Skeletal muscle satellite cell (primary cell): ENCODE results near the gene SREBF2.
A peak's percentile ranks its signal among the peaks of the same experiment; 100 is the strongest.

Experiments
- H3K27me3 ChIP-seq: 2 replicates; pipeline ENCODE4 v1.7.0; 2013; ENCODE audit warnings: low read length; ENCODE audit not compliant: control insufficient read depth, insufficient read depth
- H3K36me3 ChIP-seq: 2 replicates; pipeline ENCODE4 v1.7.0; 2013; ENCODE audit warnings: mild to moderate bottlenecking, control low read depth, low read length; ENCODE audit not compliant: insufficient read depth
- H3K4me1 ChIP-seq: 2 replicates; pipeline ENCODE4 v1.7.0; 2013; ENCODE audit warnings: low read length; ENCODE audit not compliant: control insufficient read depth, insufficient read depth
- H3K4me2 ChIP-seq: 2 replicates; pipeline ENCODE4 v1.7.0; 2013; ENCODE audit warnings: mild to moderate bottlenecking, low read length
- H3K4me3 ChIP-seq: 2 replicates; pipeline ENCODE4 v1.7.0; 2013; ENCODE audit warnings: low read length
- H3K9ac ChIP-seq: 2 replicates; pipeline ENCODE4 v1.7.0; 2013; ENCODE audit warnings: mild to moderate bottlenecking, low read depth, low read length, moderate library complexity
- H3K9me3 ChIP-seq: replicated peaks from 2 replicates; pipeline ENCODE4 v1.7.0; 2013; ENCODE audit warnings: mild to moderate bottlenecking, control low read depth, low read length

The SREBF2 gene

GRCh38 chr22:41922940-41923594, 90.2 kb downstream of the SREBF2 start:
- no peaks in the 10 kb centered on the region for H3K36me3 ChIP-seq
- H3K9me3 ChIP-seq: no peaks in the 10 kb centered on the region
- H3K4me3 ChIP-seq: no peak overlapping the region
- H3K9ac ChIP-seq: no peak overlapping the region
- peaks cover 14% of the 10 kb centered on the region for H3K27me3 ChIP-seq
- peaks cover 15% of the 10 kb centered on the region for H3K4me1 ChIP-seq
- no peak overlapping the region for H3K4me2 ChIP-seq

- Histone ChIP-seq H3K4me1 (peaks cover 12% of the 10 kb centered on the region), H3K9me3 (no peaks in the 10 kb centered on the region), H3K4me3 (no peak overlapping the region), H3K27me3 (peaks cover 14% of the 10 kb centered on the region), H3K36me3 (no peaks in the 10 kb centered on the region), H3K4me2 (no peak overlapping the region), H3K9ac (no peak overlapping the region)
Observed at GRCh38 chr22:41923595-41924276, 90.8 kb downstream of the SREBF2 start.

DNA sequence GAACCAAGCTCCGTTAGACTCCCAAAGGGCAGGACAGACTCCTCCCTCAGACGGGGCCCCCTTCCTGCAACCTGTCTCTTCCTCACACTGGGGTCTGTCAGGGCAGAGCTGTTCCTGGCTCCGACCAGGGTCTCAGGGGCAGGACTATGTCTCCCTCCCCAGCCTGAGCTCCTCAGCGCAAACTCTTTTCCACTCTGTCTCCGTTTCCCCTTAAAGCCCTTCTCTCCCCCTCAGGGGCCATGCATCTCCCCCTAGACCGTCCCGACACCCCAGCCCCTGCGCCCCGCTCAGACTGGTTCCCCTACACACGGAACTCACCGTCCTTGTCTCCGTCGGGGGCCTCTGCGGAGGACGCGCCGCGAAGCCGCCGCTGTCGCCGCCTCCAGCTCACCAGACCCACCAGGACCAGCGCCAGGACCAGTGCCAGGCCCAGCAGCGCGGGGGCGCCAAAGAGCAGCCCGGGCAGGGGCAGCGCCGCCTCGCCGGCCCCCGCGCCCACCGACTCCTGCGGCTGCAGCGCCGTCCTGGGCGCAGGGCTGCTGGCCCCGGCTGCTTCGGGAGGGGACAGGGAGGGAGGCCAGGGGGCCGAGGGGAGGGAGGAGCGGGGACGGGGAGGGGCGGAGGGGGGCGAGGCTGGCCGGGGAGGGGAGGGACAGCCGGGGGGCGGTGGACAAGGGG, 93.0 kb downstream of the SREBF2 start:
- peak overlapping the region; percentile 80 for H3K4me2 ChIP-seq
- peaks cover 14% of the 10 kb centered on the region for H3K27me3 ChIP-seq
- H3K4me1 ChIP-seq: peaks cover 4% of the 10 kb centered on the region
- H3K36me3 ChIP-seq: no peaks in the 10 kb centered on the region
- no peaks in the 10 kb centered on the region for H3K9me3 ChIP-seq
- no peak overlapping the region for H3K9ac ChIP-seq
- H3K4me3 ChIP-seq: peak overlapping the region; percentile 39

GRCh38 chr22:41927813-41928212, 94.9 kb downstream of the SREBF2 start:
- Histone ChIP-seq H3K27me3 (peaks cover 14% of the 10 kb centered on the region), H3K4me3 (no peak overlapping the region), H3K36me3 (no peaks in the 10 kb centered on the region), H3K9me3 (no peaks in the 10 kb centered on the region), H3K4me1 (peaks cover 4% of the 10 kb centered on the region), H3K9ac (no peak overlapping the region), H3K4me2 (no peak overlapping the region)

- H3K9ac ChIP-seq: no peak overlapping the region
- H3K4me2 ChIP-seq: no peak overlapping the region
- peaks cover 4% of the 10 kb centered on the region for H3K4me1 ChIP-seq
- peaks cover 14% of the 10 kb centered on the region for H3K27me3 ChIP-seq
- no peak overlapping the region for H3K4me3 ChIP-seq
- no peaks in the 10 kb centered on the region for H3K9me3 ChIP-seq
- H3K36me3 ChIP-seq: no peaks in the 10 kb centered on the region
Observed at GRCh38 chr22:41928593-41929417, 95.9 kb downstream of the SREBF2 start.

DNA sequence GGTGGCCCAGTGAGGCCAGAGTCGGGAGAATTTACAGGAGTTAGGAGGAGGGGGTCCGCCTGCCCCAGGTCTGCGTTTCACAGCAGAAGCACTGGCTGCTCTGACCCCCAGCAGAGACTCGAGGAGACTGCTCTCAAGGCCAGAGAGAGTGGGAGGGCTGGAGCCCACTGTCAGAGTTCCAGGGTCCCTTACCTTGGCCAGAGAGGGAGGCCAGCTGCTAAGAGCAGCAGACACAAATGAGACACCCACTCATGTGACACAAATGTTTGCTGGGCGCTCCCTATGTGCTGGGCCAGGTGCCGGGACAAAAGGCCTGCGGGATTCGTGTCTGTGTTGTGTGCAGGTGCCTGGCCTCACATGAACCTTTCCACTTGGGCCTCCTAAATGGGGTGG, 96.5 kb downstream of the SREBF2 start:
- H3K4me1 ChIP-seq: peaks cover 4% of the 10 kb centered on the region

DNA sequence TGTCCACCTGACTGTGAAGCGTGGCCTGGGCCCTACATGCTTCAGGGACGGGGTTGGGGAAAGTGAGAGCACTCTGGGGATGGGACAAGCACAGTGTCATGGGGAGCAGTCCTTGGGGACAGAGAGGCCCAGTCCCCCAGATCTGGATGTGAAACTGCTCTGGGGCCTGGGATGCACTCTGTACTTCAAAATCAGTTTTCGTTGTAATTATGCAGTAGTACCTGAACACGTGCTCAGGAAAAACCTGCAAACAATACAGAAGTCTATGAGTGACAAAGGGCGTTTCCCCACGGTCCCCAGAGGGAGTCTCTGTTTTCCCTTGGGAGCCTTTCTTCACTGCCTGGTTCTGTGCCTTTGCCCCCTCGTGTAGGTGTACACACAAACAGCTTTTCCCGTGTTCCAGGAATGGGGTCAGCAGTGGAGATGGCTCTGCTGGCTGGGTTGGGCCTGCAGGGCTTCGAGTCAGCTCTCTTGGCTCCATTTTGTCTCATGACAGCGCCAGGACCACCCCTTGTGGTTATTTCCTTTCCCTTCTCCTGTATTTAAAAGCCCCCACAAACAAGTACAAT, 98.9 kb downstream of the SREBF2 start:
- Histone ChIP-seq H3K4me2 (no peak overlapping the region), H3K4me3 (no peak overlapping the region), H3K4me1 (no peaks in the 10 kb centered on the region), H3K9me3 (no peaks in the 10 kb centered on the region), H3K27me3 (no peaks in the 10 kb centered on the region), H3K36me3 (no peaks in the 10 kb centered on the region), H3K9ac (no peak overlapping the region)

More for the DNA sequence above, 96.5 kb downstream of the SREBF2 start:
- Histone ChIP-seq H3K9me3 (no peaks in the 10 kb centered on the region), H3K9ac (no peak overlapping the region), H3K27me3 (peaks cover 14% of the 10 kb centered on the region), H3K36me3 (no peaks in the 10 kb centered on the region), H3K4me3 (no peak overlapping the region), H3K4me2 (no peak overlapping the region)

DNA sequence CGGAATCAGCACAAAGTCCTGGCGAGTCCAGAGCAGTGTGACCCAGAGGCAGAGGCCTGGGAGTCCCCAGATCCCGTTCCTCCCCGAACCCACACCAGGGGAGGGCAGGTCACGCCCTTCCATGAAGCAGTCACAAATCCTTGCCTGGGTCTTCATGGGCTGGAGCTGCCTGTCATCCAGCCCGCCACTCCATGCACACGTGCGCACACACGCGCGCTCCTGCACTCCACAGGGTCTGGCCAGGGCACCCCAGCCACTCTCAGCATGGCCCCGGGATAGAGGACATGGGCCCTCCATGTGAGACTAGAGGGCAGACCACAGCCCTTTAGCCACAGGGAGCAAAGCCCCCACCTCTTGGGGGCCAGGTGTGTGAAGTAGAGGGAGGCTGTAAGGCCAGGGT, 99.4 kb downstream of the SREBF2 start:
- no peaks in the 10 kb centered on the region for H3K9me3 ChIP-seq
- H3K4me2 ChIP-seq: no peak overlapping the region
- H3K27me3 ChIP-seq: no peaks in the 10 kb centered on the region

GRCh38 chr22:41933411-41934177, 100.7 kb downstream of the SREBF2 start:
- Histone ChIP-seq H3K4me2 (no peak overlapping the region), H3K4me1 (no peaks in the 10 kb centered on the region), H3K9me3 (no peaks in the 10 kb centered on the region), H3K9ac (no peak overlapping the region), H3K27me3 (no peaks in the 10 kb centered on the region), H3K36me3 (peaks cover 3% of the 10 kb centered on the region), H3K4me3 (no peak overlapping the region)

More for the DNA sequence above, 99.4 kb downstream of the SREBF2 start:
- Histone ChIP-seq H3K4me1 (no peaks in the 10 kb centered on the region), H3K9ac (no peak overlapping the region), H3K36me3 (no peaks in the 10 kb centered on the region), H3K4me3 (no peak overlapping the region)

DNA sequence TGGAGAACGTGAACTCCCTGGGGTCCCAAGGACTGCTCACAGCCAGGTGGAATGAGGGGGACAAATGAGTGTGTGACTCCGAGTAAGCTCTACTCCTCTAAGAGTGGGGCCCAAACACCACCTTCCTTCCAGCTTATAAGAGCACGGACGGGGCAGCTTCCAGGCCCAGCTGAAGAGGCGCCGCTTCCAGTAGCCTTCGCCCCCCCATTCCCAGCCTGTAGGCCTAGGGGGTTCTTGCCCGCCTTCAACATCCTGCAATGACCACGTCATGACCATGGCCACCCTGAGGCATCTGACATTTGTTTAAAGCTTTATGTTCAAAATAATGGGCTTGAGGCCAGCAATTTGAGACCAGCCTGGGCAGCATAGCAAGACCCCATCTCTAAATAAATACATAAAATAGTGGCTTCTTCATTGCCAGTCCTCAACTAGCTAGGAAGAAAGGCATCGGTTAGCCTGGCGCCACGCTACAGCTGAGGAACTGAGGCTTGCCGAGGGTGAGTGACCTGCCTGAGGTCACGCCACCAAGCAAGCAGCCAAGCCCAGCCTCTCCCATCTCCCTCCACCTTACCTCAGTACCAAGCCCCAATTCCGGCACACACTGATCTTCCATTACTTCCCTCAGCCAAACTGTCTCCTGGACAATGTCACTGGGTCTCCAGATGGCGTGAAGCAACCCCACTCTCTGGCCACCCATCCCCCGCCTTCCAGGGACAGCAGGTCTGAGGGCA, 101.5 kb downstream of the SREBF2 start:
- Histone ChIP-seq H3K9me3 (no peaks in the 10 kb centered on the region), H3K9ac (no peak overlapping the region), H3K4me1 (peaks cover 8% of the 10 kb centered on the region), H3K36me3 (peaks cover 3% of the 10 kb centered on the region), H3K4me3 (no peak overlapping the region), H3K27me3 (no peaks in the 10 kb centered on the region), H3K4me2 (no peak overlapping the region)
